SK-N-SH (cell line): ENCODE results near the gene MYOCD. TPM values are rescaled to one million over a fixed set of nuclear protein-coding genes. Genes with fewer than 3 reads are reported as not detected.

Experiments used
- CTCF ChIA-PET: fragments of 300-600, 350-600 bp; formaldehyde crosslinking; extraction: SDS; loops from one replicate; lab custom pipeline; 2021; lab: Yijun Ruan, JAX
- POLR2A ChIA-PET: fragments of 350-600 bp; sonication (Branson Sonifier 250); formaldehyde crosslinking; extraction: SDS; loops from one replicate; lab custom pipeline; 2020; ENCODE audit warnings: antibody characterized with exemption, inconsistent platforms; lab: Yijun Ruan, JAX
- DNase-seq: peaks from one replicate; pipeline ENCODE4 v3.0.0; 2012
- H2AFZ ChIP-seq: fragments of 200-600 bp; sonication (generic); 2 replicates; pipeline ENCODE4 v1.8.1; 2016; ENCODE audit warnings: antibody characterized with exemption, mild to moderate bottlenecking, low read depth
- H3F3A ChIP-seq: fragments of 200-600 bp; sonication (generic); replicated peaks from 2 replicates; pipeline ENCODE3; 2016; ENCODE audit warnings: antibody characterized with exemption, mild to moderate bottlenecking; ENCODE audit not compliant: insufficient read depth
- H3K27ac ChIP-seq, 2 experiments: fragments of 200-500 bp in 1 of 2; fragments of 200-600 bp in 1 of 2; sonication (Bioruptor generic) in 1 of 2; sonication (generic), shearing (Covaris generic) in 1 of 2; 2 replicates each; pipeline versions ENCODE4 v1.5.1 to v1.6.1; 2014 to 2016; ENCODE audit warnings: low read depth in 2 of 2, inconsistent platforms in 1 of 2, low read length in 1 of 2, mild to moderate bottlenecking in 1 of 2, mixed read lengths in 1 of 2
- H3K27me3 ChIP-seq: fragments of 200-600 bp; sonication (generic), shearing (Covaris generic); 2 replicates; pipeline ENCODE4 v1.6.1; 2016; ENCODE audit warnings: mixed run types; ENCODE audit not compliant: insufficient read depth
- H3K36me3 ChIP-seq, 2 experiments: fragments of 200-500 bp in 1 of 2; fragments of 200-600 bp in 1 of 2; sonication (Bioruptor generic) in 1 of 2; sonication (generic) in 1 of 2; replicated peaks in 1 of 2; 2 replicates each; pipeline versions ENCODE3 to v1.5.1; 2014 to 2016; ENCODE audit warnings: low read length in 1 of 2, mild to moderate bottlenecking in 1 of 2; ENCODE audit not compliant: insufficient read depth in 2 of 2, control insufficient read depth in 1 of 2
- H3K4me1 ChIP-seq, 2 experiments: fragments of 200-500 bp in 1 of 2; fragments of 200-600 bp in 1 of 2; sonication (Bioruptor generic) in 1 of 2; sonication (generic), shearing (Covaris generic) in 1 of 2; 2 replicates each; pipeline versions ENCODE4 v1.5.1 to v1.6.1; 2014 to 2016; ENCODE audit warnings: low read depth in 1 of 2, low read length in 1 of 2, mixed run types in 1 of 2; ENCODE audit not compliant: insufficient read depth in 2 of 2, control insufficient read depth in 1 of 2
- H3K4me2 ChIP-seq: fragments of 200-600 bp; sonication (generic), shearing (Covaris generic); 2 replicates; pipeline ENCODE4 v1.6.1; 2017; ENCODE audit warnings: mixed run types
- H3K4me3 ChIP-seq, 2 experiments: fragments of 200-500 bp in 1 of 2; fragments of 200-600 bp in 1 of 2; sonication (Bioruptor generic) in 1 of 2; sonication (generic), shearing (Covaris generic) in 1 of 2; 2 replicates each; pipeline versions ENCODE4 v1.5.1 to v1.8.1; 2014 to 2016; ENCODE audit warnings: low read depth in 2 of 2, inconsistent platforms in 1 of 2, low read length in 1 of 2, mild to moderate bottlenecking in 1 of 2, mixed read lengths in 1 of 2, moderate library complexity in 1 of 2
- H3K79me2 ChIP-seq: fragments of 200-600 bp; sonication (generic); 2 replicates; pipeline ENCODE4 v1.8.1; 2017; ENCODE audit warnings: mild to moderate bottlenecking; ENCODE audit not compliant: insufficient read depth
- H3K9ac ChIP-seq: fragments of 200-600 bp; sonication (generic); 2 replicates; pipeline ENCODE4 v1.6.1; 2017; ENCODE audit warnings: mixed run types
- H3K9me2 ChIP-seq: fragments of 200-600 bp; sonication (generic); 2 replicates; pipeline ENCODE4 v1.6.1; 2017; ENCODE audit warnings: mixed run types
- H3K9me3 ChIP-seq: fragments of 200-600 bp; sonication (generic); 2 replicates; pipeline ENCODE4 v1.6.1; 2017; ENCODE audit warnings: mixed run types, mild to moderate bottlenecking, moderate library complexity
- H4K20me1 ChIP-seq: fragments of 200-600 bp; sonication (generic); 2 replicates; pipeline ENCODE4 v1.6.1; 2017; ENCODE audit warnings: mild to moderate bottlenecking, mixed run types; ENCODE audit not compliant: insufficient read depth
- CTCF ChIP-seq: fragments of 200-600 bp; sonication (generic); IDR thresholded peaks from 2 replicates; pipeline ENCODE4 v1.6.1; 2017; ENCODE audit warnings: antibody characterized with exemption, mild to moderate bottlenecking, moderate library complexity
- ELF1 ChIP-seq: IDR thresholded peaks from 2 replicates; pipeline ENCODE4 v1.4.0; 2012
- EP300 ChIP-seq, 2 experiments: IDR thresholded peaks; 2 replicates each; pipeline versions ENCODE4 v1.4.0 to v1.6.1; 2012; ENCODE audit warnings: borderline replicate concordance in 1 of 2, low read depth in 1 of 2, low read length in 1 of 2
- MXI1 ChIP-seq: IDR thresholded peaks from 2 replicates; pipeline ENCODE4 v1.6.1; 2012; ENCODE audit warnings: mild to moderate bottlenecking, low read depth, low read length, improper control_type of control experiment
- REST ChIP-seq: IDR thresholded peaks from 2 replicates; pipeline ENCODE4 v1.6.1; 2012; ENCODE audit warnings: mild to moderate bottlenecking, low read depth, low read length, moderate library complexity
- SIN3A ChIP-seq: IDR thresholded peaks from 2 replicates; pipeline ENCODE4 v1.6.1; 2012; ENCODE audit warnings: low read depth, mild to moderate bottlenecking, low read length, moderate library complexity, borderline replicate concordance
- SMC3 ChIP-seq: IDR thresholded peaks from 2 replicates; pipeline ENCODE4 v1.6.1; 2012; ENCODE audit warnings: low read depth, low read length, improper control_type of control experiment
- TEAD4 ChIP-seq: IDR thresholded peaks from 2 replicates; pipeline ENCODE4 v1.4.0; 2012; ENCODE audit warnings: mild to moderate bottlenecking, borderline replicate concordance; ENCODE audit not compliant: insufficient read depth
- USF2 ChIP-seq: fragments of 150-350 bp; IDR thresholded peaks from 2 replicates; pipeline ENCODE4 v1.6.1; 2017; ENCODE audit warnings: antibody characterized with exemption, low read length, low read depth, borderline replicate concordance
- YY1 ChIP-seq: IDR thresholded peaks from 2 replicates; pipeline ENCODE4 v1.4.0; 2012; ENCODE audit warnings: low read depth, mild to moderate bottlenecking
- WGBS: methylation state at CpG from one replicate; pipeline ENCODE4 v1.1.6; 2017; ENCODE audit warnings: low lambda C conversion rate; 5-methylcytosine and 5-hydroxymethylcytosine counted together
- polyA plus RNA-seq, 3 experiments: library from polyadenylated mRNA; depleted of rRNA; stranded (reverse); fragments of >200 nt; gene quantifications; 2 replicates each; pipeline ENCODE4 v1.2.3, GENCODE V29; 2012

The MYOCD gene
- polyA plus RNA-seq, 1 of the 3 experiments (the other 2 are of a cell fraction), result not detected

GRCh38 chr17:12672947-12673346 is 7.3 kb downstream of the MYOCD start:
- Histone ChIP-seq H3K79me2 (no peaks in the 10 kb centered on the region), H3K9me2 (no peaks in the 10 kb centered on the region), H3K9ac (no peak overlapping the region), H3K4me3 (no peak overlapping the region), H3K27me3 (peaks cover 27% of the 10 kb centered on the region), H3K4me1 (no peaks in the 10 kb centered on the region), H3K27ac (no peak overlapping the region), H3K4me2 (no peak overlapping the region), H2AFZ (no peak overlapping the region), H4K20me1 (no peaks in the 10 kb centered on the region), H3K9me3 (no peaks in the 10 kb centered on the region), H3F3A (no peaks in the 10 kb centered on the region), H3K36me3 (no peaks in the 10 kb centered on the region)
- 16% methylated on average over 2 of the region's 2 CpGs for WGBS
- CTCF ChIA-PET, result interaction anchor here (0.6 kb wide), 1 partner anchor 1500 kb away, joined by 3 read pairs; no protein-coding TSS in a partner anchor
- DNase-seq, result no peak
- POLR2A ChIA-PET, result no interaction called here
- TF ChIP-seq MXI1 (no peak), REST (no peak)

- no peaks in the 10 kb centered on the region for H3K79me2 ChIP-seq
- no peaks in the 10 kb centered on the region for H3K4me1 ChIP-seq
- DNase-seq, result no peak
- ChIA-PET CTCF (interaction anchor here (0.6 kb wide), 1 partner anchor 1501 kb away, joined by 3 read pairs; no protein-coding TSS in a partner anchor), POLR2A (no interaction called here)
- WGBS, result 21% methylated on average over 3 of the region's 3 CpGs
- H3K36me3 ChIP-seq, result no peaks in the 10 kb centered on the region
- no peak for TF ChIP-seq SMC3
- TF ChIP-seq EP300 (IDR thresholded peaks at IDR 0.05; ENCODE audit: borderline replicate concordance in 1 of 2, low read depth in 1 of 2, low read length in 1 of 2), result no peak
- no peak for TF ChIP-seq CTCF
- no peak for TF ChIP-seq SIN3A
- TF ChIP-seq TEAD4, result no peak
- TF ChIP-seq YY1, result no peak
- TF ChIP-seq ELF1, result no peak
- no peak for TF ChIP-seq USF2
- no peak overlapping the region for H3K4me3 ChIP-seq
- H3K27me3 ChIP-seq, result peaks cover 19% of the 10 kb centered on the region
- H3K4me2 ChIP-seq, result no peak overlapping the region
- H3K9ac ChIP-seq, result no peak overlapping the region
- H3K27ac ChIP-seq, result no peak overlapping the region
- H3K9me2 ChIP-seq, result no peaks in the 10 kb centered on the region
- H2AFZ ChIP-seq, result no peak overlapping the region
- no peaks in the 10 kb centered on the region for H4K20me1 ChIP-seq
- no peaks in the 10 kb centered on the region for H3K9me3 ChIP-seq
- H3F3A ChIP-seq, result no peaks in the 10 kb centered on the region
Observed at GRCh38 chr17:12673788-12674187, 8.1 kb downstream of the MYOCD start.
